HUES48 (cell line): ENCODE measurements around the gene POLD2.

Source experiments
- H3K27ac ChIP-seq: one replicate; pipeline ENCODE4 v1.7.0; 2013; ENCODE audit warnings: low read depth, low read length, inconsistent platforms
- H3K27me3 ChIP-seq: 2 replicates; pipeline ENCODE4 v1.6.1; 2013; ENCODE audit warnings: mild to moderate bottlenecking, low read length; ENCODE audit not compliant: control insufficient read depth, insufficient read depth
- H3K36me3 ChIP-seq: 2 replicates; pipeline ENCODE4 v1.6.1; 2013; ENCODE audit warnings: low read length; ENCODE audit not compliant: control insufficient read depth, insufficient read depth
- H3K4me1 ChIP-seq: 2 replicates; pipeline ENCODE4 v1.6.1; 2013; ENCODE audit warnings: mild to moderate bottlenecking, low read length; ENCODE audit not compliant: control insufficient read depth, insufficient read depth
- H3K4me3 ChIP-seq: 2 replicates; pipeline ENCODE4 v1.5.1; 2013; ENCODE audit warnings: mild to moderate bottlenecking, low read depth, low read length
- H3K9ac ChIP-seq: 2 replicates; pipeline ENCODE4 v1.6.1; 2013; ENCODE audit warnings: mild to moderate bottlenecking, low read depth, low read length, moderate library complexity
- H3K9me3 ChIP-seq: 2 replicates; pipeline ENCODE4 v1.6.1; 2013; ENCODE audit warnings: low read length; ENCODE audit not compliant: control insufficient read depth, insufficient read depth

POLD2 gene

GRCh38 chr7:44109991-44110390 is 13.4 kb downstream of the POLD2 start:
- Histone ChIP-seq H3K9me3 (no peaks in the 10 kb centered on the region), H3K4me1 (peaks cover 6% of the 10 kb centered on the region; the same call in 1 of the 2 replicates), H3K9ac (no peak overlapping the region), H3K27ac (no peak overlapping the region), H3K4me3 (no peak overlapping the region), H3K27me3 (peaks cover 7% of the 10 kb centered on the region; the same call in 1 of the 2 replicates), H3K36me3 (peaks cover 42% of the 10 kb centered on the region)

GRCh38 chr7:44108768-44109750 is 14.3 kb downstream of the POLD2 start:
- H3K36me3 ChIP-seq: peaks cover 32% of the 10 kb centered on the region
- H3K27ac ChIP-seq: no peak overlapping the region
- H3K9ac ChIP-seq: no peak overlapping the region
- H3K4me3 ChIP-seq: no peak overlapping the region
- H3K27me3 ChIP-seq: peaks cover 9% of the 10 kb centered on the region; the same call in 1 of the 2 replicates
- H3K4me1 ChIP-seq: peaks cover 8% of the 10 kb centered on the region; the same call in 1 of the 2 replicates
- H3K9me3 ChIP-seq: no peaks in the 10 kb centered on the region

- Histone ChIP-seq H3K9me3 (no peaks in the 10 kb centered on the region), H3K36me3 (peaks cover 26% of the 10 kb centered on the region), H3K4me3 (no peak overlapping the region), H3K27ac (no peak overlapping the region), H3K4me1 (peaks cover 8% of the 10 kb centered on the region; the same call in 1 of the 2 replicates), H3K27me3 (peaks cover 12% of the 10 kb centered on the region), H3K9ac (no peak overlapping the region)
Observed at GRCh38 chr7:44107961-44108767, 15.2 kb downstream of the POLD2 start.

- H3K27me3 ChIP-seq: peaks cover 13% of the 10 kb centered on the region
- H3K27ac ChIP-seq: no peak overlapping the region
- peaks cover 26% of the 10 kb centered on the region for H3K36me3 ChIP-seq
- no peak overlapping the region for H3K4me3 ChIP-seq
- peaks cover 8% of the 10 kb centered on the region; the same call in 1 of the 2 replicates for H3K4me1 ChIP-seq
- H3K9me3 ChIP-seq: no peaks in the 10 kb centered on the region
- H3K9ac ChIP-seq: no peak overlapping the region
Observed at GRCh38 chr7:44107116-44107960, 16.0 kb downstream of the POLD2 start.

- H3K36me3 ChIP-seq: peaks cover 21% of the 10 kb centered on the region
- no peak overlapping the region for H3K9ac ChIP-seq
- H3K4me3 ChIP-seq: no peak overlapping the region
- H3K27me3 ChIP-seq: peaks cover 13% of the 10 kb centered on the region
- peaks cover 8% of the 10 kb centered on the region; the same call in 1 of the 2 replicates for H3K4me1 ChIP-seq
- H3K9me3 ChIP-seq: no peaks in the 10 kb centered on the region
- no peak overlapping the region for H3K27ac ChIP-seq
Observed at GRCh38 chr7:44106311-44107065, 16.9 kb downstream of the POLD2 start.

- no peak overlapping the region for H3K9ac ChIP-seq
- no peaks in the 10 kb centered on the region for H3K9me3 ChIP-seq
- H3K4me1 ChIP-seq: peaks cover 8% of the 10 kb centered on the region; the same call in 1 of the 2 replicates
- H3K36me3 ChIP-seq: peaks cover 15% of the 10 kb centered on the region
- peaks cover 13% of the 10 kb centered on the region for H3K27me3 ChIP-seq
- H3K4me3 ChIP-seq: 0 out of 2 replicates have a peak overlapping the region, but pooled peaks have one; percentile 61
- H3K27ac ChIP-seq: no peak overlapping the region
Observed at GRCh38 chr7:44105832-44106231, 17.5 kb downstream of the POLD2 start.

- peak overlapping the region; percentile 61 for H3K4me3 ChIP-seq
- H3K9me3 ChIP-seq: no peaks in the 10 kb centered on the region
- peaks cover 7% of the 10 kb centered on the region for H3K36me3 ChIP-seq
- no peak overlapping the region for H3K27ac ChIP-seq
- H3K4me1 ChIP-seq: peaks cover 8% of the 10 kb centered on the region; the same call in 1 of the 2 replicates
- no peak overlapping the region for H3K9ac ChIP-seq
- peaks cover 13% of the 10 kb centered on the region for H3K27me3 ChIP-seq
Observed at GRCh38 chr7:44104860-44105771, 18.2 kb downstream of the POLD2 start.

GRCh38 chr7:44103923-44104859 is 19.2 kb downstream of the POLD2 start, which contains the start of gene AEBP1:
AEBP1 (plus strand) TSS chr7:44104345; CDS start chr7:44104666, 321 bp downstream.
- Histone ChIP-seq H3K4me3 (peak within 1 kb of the TSS; percentile 61), H3K27ac (no peak within 1 kb of the TSS), H3K9me3 (no peaks in the 10 kb centered on the region), H3K9ac (no peak within 1 kb of the TSS), H3K4me1 (peaks cover 8% of the 10 kb centered on the region; the same call in 1 of the 2 replicates), H3K36me3 (no peaks in the 10 kb centered on the region), H3K27me3 (peaks cover 13% of the 10 kb centered on the region)
